Stimulated activated CD4-positive, alpha-beta T cell treated with anti-CD3 and anti-CD28 coated beads, Interleukin-2, amount 100 ng/mL, for 4 hours (primary cell): ENCODE data around the gene TCHP.
"Not testable (repeated sequence)": the region's sequence is repeated elsewhere in the genome, so short reads cannot be mapped to it uniquely, and the experiment has no call there.

Experiments used
- DNase-seq: peaks from one replicate; pipeline ENCODE4 v3.0.0-alpha.2; 2020; ENCODE audit warnings: low read depth

The TCHP gene

GRCh38 chr12:109879351-109880042, 20.6 kb upstream of the TCHP start:
- no peak for DNase-seq

- DNase-seq = peak; percentile 84
Measured at GRCh38 chr12:109880043-109880931, 19.8 kb upstream of the TCHP start, which contains the start of gene GLTP. Gene GLTP, minus strand, starts transcription at chr12:109880541. Its CDS starts 167 bp downstream, at chr12:109880374.

GRCh38 chr12:109880938-109881337, 19.1 kb upstream of the TCHP start:
- no peak for DNase-seq

GRCh38 chr12:109881752-109882151, 18.3 kb upstream of the TCHP start:
- no peak for DNase-seq

GRCh38 chr12:109883461-109883860, 16.6 kb upstream of the TCHP start:
- DNase-seq = no peak

- DNase-seq = no peak
Measured at GRCh38 chr12:109885616-109886015, 14.5 kb upstream of the TCHP start.

- DNase-seq = no peak
Measured at GRCh38 chr12:109888179-109889020, 11.7 kb upstream of the TCHP start.

GRCh38 chr12:109890620-109891170, 9.4 kb upstream of the TCHP start:
- DNase-seq = no peak

- not testable (repeated sequence) for DNase-seq
Measured at GRCh38 chr12:109891731-109892130, 8.3 kb upstream of the TCHP start.

- no peak for DNase-seq
Measured at GRCh38 chr12:109892165-109892715, 7.8 kb upstream of the TCHP start.

- no peak for DNase-seq
Measured at GRCh38 chr12:109892748-109893147, 7.3 kb upstream of the TCHP start.

GRCh38 chr12:109893261-109893995, 6.6 kb upstream of the TCHP start:
- DNase-seq = no peak

GRCh38 chr12:109894939-109895338, 5.1 kb upstream of the TCHP start:
- no peak for DNase-seq

GRCh38 chr12:109896188-109896587, 3.9 kb upstream of the TCHP start:
- no peak for DNase-seq

GRCh38 chr12:109897029-109897428, 3.0 kb upstream of the TCHP start:
- no peak for DNase-seq

- not testable (repeated sequence) for DNase-seq
Measured at GRCh38 chr12:109899345-109899744, 729 bp upstream of the TCHP start.

GRCh38 chr12:109900752-109901580, 892 bp downstream of the TCHP start:
- no peak for DNase-seq

- no peak for DNase-seq
Measured at GRCh38 chr12:109902891-109903418, 2.9 kb downstream of the TCHP start.

- no peak for DNase-seq
Measured at GRCh38 chr12:109905301-109905700, 5.2 kb downstream of the TCHP start.
